ENCODE measurements around the gene STKLD1.

- TF ChIP-seq CTCF (IDR thresholded peaks at IDR 0.05) (no peak), POLR2A (IDR thresholded peaks at IDR 0.05) (no peak)
These were observed 30.0 kb upstream of the STKLD1 start for GRCh38 chr9:133346021-133346785.
